NB4 (cell line): ENCODE data around the gene DENND10.

Source experiments
- DNase-seq: peaks from one replicate; pipeline ENCODE4 v3.0.0; 2010; ENCODE audit warnings: low read depth
- H3K4me3 ChIP-seq: one replicate; pipeline ENCODE4 v1.5.1; 2011; ENCODE audit warnings: mild to moderate bottlenecking, low read depth, low read length, moderate library complexity
- MYC ChIP-seq: IDR thresholded peaks from 2 replicates; pipeline ENCODE4 v1.6.1; 2011; ENCODE audit warnings: low read depth, low read length
- POLR2A ChIP-seq: IDR thresholded peaks from 2 replicates; pipeline ENCODE4 v1.6.1; 2011; ENCODE audit warnings: mild to moderate bottlenecking; ENCODE audit not compliant: insufficient read length; ENCODE audit errors: extremely low read depth
- TF ChIP-seq, protein P1 (sequence below): IDR thresholded peaks from 2 replicates; pipeline ENCODE4 v1.6.1; 2011; ENCODE audit warnings: low read depth, low read length
- TF ChIP-seq, protein P2 (sequence below): IDR thresholded peaks from one replicate; pipeline ENCODE4 v1.5.1; 2012; ENCODE audit warnings: low read depth, low read length

The DENND10 gene

GRCh38 chr10:119080521-119081259 is 23.2 kb upstream of the DENND10 start, which contains the start of gene EIF3A:
EIF3A (minus strand) TSS chr10:119080817; CDS start chr10:119080676, 141 bp downstream.
- peak; percentile 99 for TF ChIP-seq MYC
- TF ChIP-seq, protein P1, sequence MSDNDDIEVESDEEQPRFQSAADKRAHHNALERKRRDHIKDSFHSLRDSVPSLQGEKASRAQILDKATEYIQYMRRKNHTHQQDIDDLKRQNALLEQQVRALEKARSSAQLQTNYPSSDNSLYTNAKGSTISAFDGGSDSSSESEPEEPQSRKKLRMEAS, result peak; percentile 99
- TF ChIP-seq POLR2A, result peak; percentile 99
- TF ChIP-seq, protein P2, sequence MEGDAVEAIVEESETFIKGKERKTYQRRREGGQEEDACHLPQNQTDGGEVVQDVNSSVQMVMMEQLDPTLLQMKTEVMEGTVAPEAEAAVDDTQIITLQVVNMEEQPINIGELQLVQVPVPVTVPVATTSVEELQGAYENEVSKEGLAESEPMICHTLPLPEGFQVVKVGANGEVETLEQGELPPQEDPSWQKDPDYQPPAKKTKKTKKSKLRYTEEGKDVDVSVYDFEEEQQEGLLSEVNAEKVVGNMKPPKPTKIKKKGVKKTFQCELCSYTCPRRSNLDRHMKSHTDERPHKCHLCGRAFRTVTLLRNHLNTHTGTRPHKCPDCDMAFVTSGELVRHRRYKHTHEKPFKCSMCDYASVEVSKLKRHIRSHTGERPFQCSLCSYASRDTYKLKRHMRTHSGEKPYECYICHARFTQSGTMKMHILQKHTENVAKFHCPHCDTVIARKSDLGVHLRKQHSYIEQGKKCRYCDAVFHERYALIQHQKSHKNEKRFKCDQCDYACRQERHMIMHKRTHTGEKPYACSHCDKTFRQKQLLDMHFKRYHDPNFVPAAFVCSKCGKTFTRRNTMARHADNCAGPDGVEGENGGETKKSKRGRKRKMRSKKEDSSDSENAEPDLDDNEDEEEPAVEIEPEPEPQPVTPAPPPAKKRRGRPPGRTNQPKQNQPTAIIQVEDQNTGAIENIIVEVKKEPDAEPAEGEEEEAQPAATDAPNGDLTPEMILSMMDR, result no peak
- DNase-seq, result peak; percentile 96
- peak within 1 kb of the TSS; percentile 99 for H3K4me3 ChIP-seq

GRCh38 chr10:119084896-119085295 is 19.0 kb upstream of the DENND10 start:
- no peak for DNase-seq
- no peak overlapping the region for H3K4me3 ChIP-seq
- TF ChIP-seq, protein P2, result no peak
- TF ChIP-seq MYC (no peak), POLR2A (no peak)
- TF ChIP-seq, protein P1, result no peak

DNA sequence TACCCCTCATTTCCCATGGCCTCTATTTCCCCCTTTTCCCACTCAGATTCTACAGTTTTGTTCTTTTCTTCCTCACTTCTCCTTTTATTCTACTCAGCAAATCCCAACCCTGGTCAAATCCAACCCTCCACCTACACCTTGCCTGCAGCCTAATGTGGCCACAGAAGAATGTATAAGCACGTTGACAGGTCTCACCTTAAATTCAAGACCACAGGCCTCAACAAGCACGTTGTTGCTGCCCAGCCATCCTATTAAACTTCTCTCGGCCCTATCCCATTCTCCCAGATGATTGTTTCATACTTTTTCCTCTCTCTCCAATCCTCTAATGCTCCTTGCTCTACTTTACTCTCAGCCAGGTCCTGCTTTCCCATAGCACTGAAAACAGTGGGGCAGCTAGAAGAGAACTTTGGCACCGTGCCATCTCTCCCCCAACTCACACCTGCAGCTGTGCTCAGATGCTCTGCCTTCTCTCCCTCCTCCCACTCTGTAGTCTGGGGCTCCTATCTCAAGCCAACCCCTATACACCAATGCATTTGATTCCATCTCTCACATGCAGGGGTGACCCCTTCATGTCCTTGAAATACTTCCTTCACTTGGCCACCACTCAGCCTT is 16.5 kb upstream of the DENND10 start:
- DNase-seq, result no peak
- TF ChIP-seq MYC (no peak), POLR2A (no peak)
- TF ChIP-seq, protein P1, result no peak
- TF ChIP-seq, protein P2, result no peak
- no peak overlapping the region for H3K4me3 ChIP-seq

DNA sequence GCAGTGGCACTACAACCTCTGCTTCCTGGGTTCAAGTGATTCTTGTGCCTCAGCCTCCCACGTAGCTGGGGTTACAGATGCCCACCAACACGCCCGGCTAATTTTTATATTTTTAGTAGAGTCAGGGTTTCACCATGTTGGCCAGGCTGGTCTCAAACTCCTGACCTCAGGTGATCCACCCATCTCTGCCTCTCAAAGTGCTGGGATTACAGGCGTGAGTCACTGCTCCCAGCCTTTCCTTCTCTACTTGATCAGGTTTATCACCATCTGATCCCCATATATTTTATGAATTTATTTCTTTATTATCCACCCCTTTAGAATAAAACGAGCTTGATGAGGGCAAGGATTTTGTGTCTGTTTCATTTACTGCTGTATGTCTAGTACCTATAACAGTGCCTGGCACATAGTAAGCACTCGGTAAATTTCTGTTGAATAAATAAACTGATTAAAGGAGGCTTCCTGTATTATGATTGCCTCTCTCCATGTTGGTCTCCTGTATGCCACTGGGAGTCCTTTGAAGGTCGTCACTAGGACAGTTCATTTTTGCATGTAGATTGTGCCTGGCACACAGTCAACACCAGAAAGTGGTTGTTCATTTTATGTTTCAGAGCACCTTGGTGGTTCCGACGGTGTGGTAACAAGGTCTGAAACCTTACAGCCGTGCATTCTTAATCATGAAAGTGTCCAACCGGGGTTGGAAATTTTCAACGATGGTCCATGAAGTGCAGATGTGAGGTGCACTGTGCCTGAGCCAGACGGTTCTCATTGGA is 13.7 kb upstream of the DENND10 start:
- TF ChIP-seq POLR2A (no peak), MYC (no peak)
- TF ChIP-seq, protein P2, result no peak
- TF ChIP-seq, protein P1, result no peak
- DNase-seq, result peak; percentile 37
- no peak overlapping the region for H3K4me3 ChIP-seq

DNA sequence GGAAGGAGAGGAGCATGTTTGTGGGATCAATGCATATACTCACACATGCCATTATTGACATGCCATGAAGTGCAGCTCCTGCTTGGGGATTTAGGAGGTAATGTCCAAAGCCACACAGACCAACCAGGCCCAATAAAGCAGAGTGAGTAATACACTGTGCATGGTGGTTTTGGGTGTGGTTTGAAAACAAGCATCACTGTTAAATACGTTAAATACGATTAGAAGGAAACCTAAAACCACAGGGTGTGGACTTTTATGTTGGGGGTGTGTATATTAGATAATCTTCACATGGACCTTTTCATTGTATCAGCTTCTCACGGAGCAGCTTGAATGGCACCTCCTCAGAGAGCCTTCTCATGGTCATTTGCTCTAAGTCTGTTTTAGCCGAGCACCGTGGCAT is 12.9 kb upstream of the DENND10 start:
- TF ChIP-seq, protein P1, result peak; percentile 30; the same call in 1 of the 2 replicates
- TF ChIP-seq MYC (0 out of 2 replicates have a peak, but pooled peaks have one; percentile 35), POLR2A (no peak)
- peak; percentile 92 for DNase-seq
- no peak overlapping the region for H3K4me3 ChIP-seq
